Medulla oblongata (tissue), 1 donor: ENCODE data around the gene INTS6.

Experiments used
- DNase-seq: peaks from one replicate; pipeline ENCODE4 v3.0.0-alpha.2; 2015; ENCODE audit errors: extremely low spot score

Gene INTS6, protein sequence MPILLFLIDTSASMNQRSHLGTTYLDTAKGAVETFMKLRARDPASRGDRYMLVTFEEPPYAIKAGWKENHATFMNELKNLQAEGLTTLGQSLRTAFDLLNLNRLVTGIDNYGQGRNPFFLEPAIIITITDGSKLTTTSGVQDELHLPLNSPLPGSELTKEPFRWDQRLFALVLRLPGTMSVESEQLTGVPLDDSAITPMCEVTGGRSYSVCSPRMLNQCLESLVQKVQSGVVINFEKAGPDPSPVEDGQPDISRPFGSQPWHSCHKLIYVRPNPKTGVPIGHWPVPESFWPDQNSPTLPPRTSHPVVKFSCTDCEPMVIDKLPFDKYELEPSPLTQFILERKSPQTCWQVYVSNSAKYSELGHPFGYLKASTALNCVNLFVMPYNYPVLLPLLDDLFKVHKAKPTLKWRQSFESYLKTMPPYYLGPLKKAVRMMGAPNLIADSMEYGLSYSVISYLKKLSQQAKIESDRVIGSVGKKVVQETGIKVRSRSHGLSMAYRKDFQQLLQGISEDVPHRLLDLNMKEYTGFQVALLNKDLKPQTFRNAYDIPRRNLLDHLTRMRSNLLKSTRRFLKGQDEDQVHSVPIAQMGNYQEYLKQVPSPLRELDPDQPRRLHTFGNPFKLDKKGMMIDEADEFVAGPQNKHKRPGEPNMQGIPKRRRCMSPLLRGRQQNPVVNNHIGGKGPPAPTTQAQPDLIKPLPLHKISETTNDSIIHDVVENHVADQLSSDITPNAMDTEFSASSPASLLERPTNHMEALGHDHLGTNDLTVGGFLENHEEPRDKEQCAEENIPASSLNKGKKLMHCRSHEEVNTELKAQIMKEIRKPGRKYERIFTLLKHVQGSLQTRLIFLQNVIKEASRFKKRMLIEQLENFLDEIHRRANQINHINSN

DNA sequence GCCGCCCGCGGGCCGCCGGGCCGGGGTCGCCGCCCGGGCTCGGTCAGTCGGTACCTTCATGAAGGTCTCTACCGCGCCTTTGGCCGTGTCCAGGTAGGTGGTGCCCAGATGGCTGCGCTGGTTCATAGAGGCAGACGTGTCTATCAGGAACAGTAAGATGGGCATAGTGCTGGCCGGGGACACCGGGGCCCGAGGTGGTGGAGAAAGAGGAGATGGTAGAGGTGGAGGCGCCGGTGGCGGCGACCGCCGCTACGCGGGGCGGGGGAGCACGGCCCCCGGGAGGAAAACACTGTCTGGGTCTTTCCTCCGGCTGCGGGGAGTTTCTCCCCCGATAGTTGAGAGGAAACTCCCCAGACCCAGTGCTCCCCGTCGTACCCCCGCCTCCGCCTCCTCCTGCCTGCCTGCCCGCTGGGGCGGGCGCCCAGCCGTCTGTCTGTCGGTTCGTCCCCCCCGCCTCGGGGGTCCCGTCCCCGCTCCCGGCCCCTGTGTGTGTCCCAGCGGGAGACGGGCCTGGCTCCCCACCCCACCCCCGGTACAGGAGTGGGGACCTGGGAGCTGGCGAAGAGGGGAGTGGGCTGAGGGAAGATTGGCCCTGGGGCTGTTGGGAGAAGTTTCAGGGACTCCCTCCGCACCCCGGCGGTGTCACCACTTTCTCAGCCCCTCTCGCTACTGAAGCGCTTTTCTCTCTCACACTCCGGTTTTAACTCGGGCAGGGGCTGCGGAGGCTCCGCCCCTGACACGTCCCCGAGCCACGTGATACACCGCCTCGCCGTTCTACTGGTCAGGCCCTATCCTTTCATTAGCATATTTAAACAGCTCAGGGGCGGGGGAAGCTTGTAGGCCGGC is at the start of gene INTS6:
Gene INTS6 (minus strand): TSS at position 676 of the 846 bp plus-strand sequence. CDS start 511 bp downstream, at position 165.
- peak; percentile 100 for DNase-seq

- DNase-seq = no peak
Measured at GRCh38 chr13:51502153-51502651, 49.4 kb upstream of the INTS6 start.

- DNase-seq = no peak
Measured at GRCh38 chr13:51501592-51502152, 48.8 kb upstream of the INTS6 start.

GRCh38 chr13:51501096-51501495 is 48.3 kb upstream of the INTS6 start:
- no peak for DNase-seq

- DNase-seq = no peak
Measured at GRCh38 chr13:51500687-51501086, 47.9 kb upstream of the INTS6 start.

DNA sequence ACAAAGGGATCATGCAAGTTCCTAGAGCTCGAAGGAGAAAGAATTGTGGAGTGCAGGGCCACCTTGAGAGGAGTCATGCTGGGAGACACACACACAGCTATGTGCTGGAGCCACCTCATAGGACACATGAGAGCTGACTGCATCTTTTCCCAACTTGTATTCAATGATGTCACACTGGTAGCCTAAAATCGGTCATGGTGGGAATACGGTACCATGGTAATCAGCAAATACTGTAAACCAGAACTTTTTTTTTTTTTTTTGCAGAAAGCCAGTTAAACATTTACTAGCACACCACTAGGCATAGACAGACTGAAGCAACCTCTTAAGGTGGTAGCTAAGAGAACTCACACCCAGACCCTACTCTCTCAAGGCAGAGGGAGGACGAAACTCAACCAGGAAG is 47.0 kb upstream of the INTS6 start:
- DNase-seq = no peak

GRCh38 chr13:51495316-51495715 is 42.5 kb upstream of the INTS6 start:
- DNase-seq = no peak

- DNase-seq = no peak
Measured at GRCh38 chr13:51494156-51494555, 41.3 kb upstream of the INTS6 start.

GRCh38 chr13:51488212-51488611 is 35.4 kb upstream of the INTS6 start:
- DNase-seq = no peak

- no peak for DNase-seq
Measured at GRCh38 chr13:51481656-51482055, 28.8 kb upstream of the INTS6 start.

GRCh38 chr13:51479199-51479523 is 26.3 kb upstream of the INTS6 start:
- DNase-seq = no peak

- peak; percentile 42 for DNase-seq
Measured at GRCh38 chr13:51478418-51479198, 25.8 kb upstream of the INTS6 start.

DNA sequence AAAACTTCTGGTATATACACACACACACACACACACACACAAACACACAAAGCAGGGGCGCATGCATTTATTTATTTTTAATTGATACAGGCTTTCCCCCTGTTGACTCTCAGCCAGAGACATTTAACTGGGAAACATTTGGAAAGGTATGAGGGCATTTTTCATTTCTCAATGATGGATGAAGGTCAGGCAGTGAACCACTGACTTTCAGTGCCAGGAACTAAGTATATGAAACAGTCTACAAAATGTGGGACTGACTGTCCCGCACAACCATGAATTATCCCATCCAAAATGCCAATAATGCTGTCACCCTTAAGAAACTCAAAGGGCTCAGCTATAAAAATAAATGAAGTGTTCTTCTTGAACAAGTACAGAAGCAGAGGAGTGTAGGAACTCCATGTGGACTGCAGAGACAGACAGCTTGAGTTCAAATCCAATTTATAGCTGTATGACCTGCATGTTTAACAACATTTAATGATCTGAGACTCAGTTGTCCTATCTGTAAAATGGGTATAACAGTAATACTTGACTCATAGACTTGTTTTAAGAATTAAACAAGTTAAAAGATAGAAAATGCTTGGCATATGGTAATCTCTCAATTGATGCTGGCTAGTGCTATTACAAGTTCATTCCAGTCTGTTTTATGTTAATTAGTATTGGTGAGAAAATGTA is 25.0 kb upstream of the INTS6 start:
- DNase-seq = no peak

GRCh38 chr13:51477149-51477548 is 24.3 kb upstream of the INTS6 start:
- no peak for DNase-seq

GRCh38 chr13:51475727-51476501 is 23.1 kb upstream of the INTS6 start:
- DNase-seq = no peak

GRCh38 chr13:51469790-51470189 is 17.0 kb upstream of the INTS6 start:
- no peak for DNase-seq

GRCh38 chr13:51467730-51468129 is 14.9 kb upstream of the INTS6 start:
- no peak for DNase-seq

DNA sequence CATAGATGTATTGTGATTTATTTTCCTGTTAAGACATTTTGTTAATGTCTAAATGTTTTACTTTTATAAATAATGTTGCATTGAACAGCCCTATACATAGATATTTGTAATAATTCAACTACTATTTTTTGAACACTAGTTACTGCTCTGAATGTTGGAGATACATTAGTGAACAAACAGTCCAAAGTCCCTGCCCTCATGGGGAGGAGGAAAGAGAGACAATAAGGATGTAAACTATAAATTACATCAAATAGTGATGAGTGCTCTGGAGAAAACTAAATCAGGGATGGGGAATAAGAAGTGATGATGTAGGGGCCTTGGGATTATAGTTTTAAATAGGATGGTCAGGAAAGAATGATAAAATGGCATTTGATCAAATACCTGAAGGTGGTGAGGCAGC is 12.3 kb upstream of the INTS6 start:
- no peak for DNase-seq

DNA sequence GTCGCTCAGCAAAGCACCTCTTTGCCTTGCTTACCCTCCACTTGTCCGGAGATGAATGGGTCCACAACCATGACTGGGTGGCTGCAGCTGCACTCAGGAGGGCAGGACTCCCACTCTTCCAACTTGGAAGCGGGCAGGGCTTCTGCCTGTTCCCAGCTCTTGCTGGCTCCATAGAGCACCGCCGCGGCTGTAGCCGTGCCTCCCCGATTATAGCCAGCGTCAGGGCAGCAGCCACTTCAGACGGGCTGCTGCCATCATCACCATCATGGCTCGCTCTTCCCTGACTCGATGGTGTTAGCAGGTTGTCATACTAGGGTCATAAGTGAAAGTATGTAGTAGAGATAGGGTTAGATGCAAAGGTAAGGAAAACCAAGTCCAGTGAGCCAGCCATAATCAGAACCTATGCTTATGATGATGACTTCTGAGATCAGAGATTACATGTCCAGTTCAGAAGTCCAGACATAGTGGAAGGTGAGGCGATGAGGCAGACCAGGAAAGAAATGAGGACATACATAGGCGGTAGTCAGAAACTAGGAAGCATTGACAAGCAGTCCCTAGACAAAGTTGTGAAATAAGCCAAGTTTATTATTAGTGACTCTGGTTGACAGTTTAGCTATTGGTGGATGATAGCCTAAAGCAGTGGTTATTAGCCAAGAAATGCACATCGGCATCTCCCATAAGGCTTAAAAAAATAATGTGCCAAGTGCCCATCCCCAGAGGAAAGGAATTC is 4.4 kb upstream of the INTS6 start:
- no peak for DNase-seq
